ENCODE measurements around the gene UHRF1.

The UHRF1 gene

GRCh38 chr19:4909156-4909896 is at the start of gene UHRF1:
TSS of gene UHRF1 (plus strand) at chr19:4909501. CDS start at chr19:4910886, 1,385 bp downstream.
- H3K27ac ChIP-seq, result peak within 1 kb of the TSS; percentile 63
- peaks cover 5% of the 10 kb centered on the region for H3K4me1 ChIP-seq (ENCODE audit: low read depth, poor library complexity, severe bottlenecking)
- peak within 1 kb of the TSS; percentile 89 for H3K9ac ChIP-seq
- H3K36me3 ChIP-seq (ENCODE audit: insufficient read depth), result no peaks in the 10 kb centered on the region; the same call in 1 of the 2 replicates
- 0 out of 2 replicates have a peak, but pooled peaks cover 2% of the 10 kb centered on the region for H4K20me1 ChIP-seq (ENCODE audit: insufficient read depth)
- H2AFZ ChIP-seq (ENCODE audit: low read depth), result peak within 1 kb of the TSS; percentile 66
- TF ChIP-seq CTCF (conservative IDR thresholded peaks at IDR 0.05; ENCODE audit: low read depth, low read length), result no peak
- peaks cover 42% of the 10 kb centered on the region for H3K79me2 ChIP-seq (ENCODE audit: insufficient read depth, low read depth)
- no peaks in the 10 kb centered on the region for H3K27me3 ChIP-seq (ENCODE audit: insufficient read depth, low read depth)
- peak within 1 kb of the TSS; percentile 92 for H3K4me2 ChIP-seq
- no peak within 1 kb of the TSS for H3K4me3 ChIP-seq (IDR thresholded peaks at IDR 0.05; ENCODE audit: insufficient read depth, low read depth, low read length)

- H3K79me2 ChIP-seq (ENCODE audit: insufficient read depth, low read depth), result no peaks in the 10 kb centered on the region
- no peak overlapping the region for H3K9ac ChIP-seq
- H4K20me1 ChIP-seq (ENCODE audit: insufficient read depth), result no peaks in the 10 kb centered on the region
These were observed 49.6 kb upstream of the UHRF1 start for GRCh38 chr19:4859697-4860096.

GRCh38 chr19:4861147-4861546 is 48.2 kb upstream of the UHRF1 start:
- no peaks in the 10 kb centered on the region for H3K79me2 ChIP-seq (ENCODE audit: insufficient read depth, low read depth)
- H3K27me3 ChIP-seq (ENCODE audit: insufficient read depth, low read depth), result no peaks in the 10 kb centered on the region
- no peaks in the 10 kb centered on the region for H3K36me3 ChIP-seq (ENCODE audit: insufficient read depth)
- no peak overlapping the region for H3K27ac ChIP-seq
- no peak overlapping the region for H3K4me3 ChIP-seq (IDR thresholded peaks at IDR 0.05; ENCODE audit: insufficient read depth, low read depth, low read length)
- H3K9ac ChIP-seq, result no peak overlapping the region
- H2AFZ ChIP-seq (ENCODE audit: low read depth), result no peak overlapping the region
- no peaks in the 10 kb centered on the region for H4K20me1 ChIP-seq (ENCODE audit: insufficient read depth)
- H3K4me1 ChIP-seq (ENCODE audit: low read depth, poor library complexity, severe bottlenecking), result no peaks in the 10 kb centered on the region
- no peak overlapping the region for H3K4me2 ChIP-seq
- no peak for TF ChIP-seq CTCF (conservative IDR thresholded peaks at IDR 0.05; ENCODE audit: low read depth, low read length)

More at GRCh38 chr19:4859697-4860096, 49.6 kb upstream of the UHRF1 start:
- no peak for TF ChIP-seq CTCF (conservative IDR thresholded peaks at IDR 0.05; ENCODE audit: low read depth, low read length)
- Histone ChIP-seq H3K36me3 (ENCODE audit: insufficient read depth) (no peaks in the 10 kb centered on the region), H3K4me3 (IDR thresholded peaks at IDR 0.05; ENCODE audit: insufficient read depth, low read depth, low read length) (no peak overlapping the region), H3K27me3 (ENCODE audit: insufficient read depth, low read depth) (no peaks in the 10 kb centered on the region), H3K4me1 (ENCODE audit: low read depth, poor library complexity, severe bottlenecking) (no peaks in the 10 kb centered on the region), H3K27ac (no peak overlapping the region), H3K4me2 (no peak overlapping the region), H2AFZ (ENCODE audit: low read depth) (no peak overlapping the region)

GRCh38 chr19:4866595-4867424 is 42.5 kb upstream of the UHRF1 start:
- no peaks in the 10 kb centered on the region for H3K79me2 ChIP-seq (ENCODE audit: insufficient read depth, low read depth)
- peak overlapping the region; percentile 82 for H2AFZ ChIP-seq (ENCODE audit: low read depth)
- H3K4me3 ChIP-seq (IDR thresholded peaks at IDR 0.05; ENCODE audit: insufficient read depth, low read depth, low read length), result no peak overlapping the region
- H4K20me1 ChIP-seq (ENCODE audit: insufficient read depth), result no peaks in the 10 kb centered on the region
- H3K27ac ChIP-seq, result no peak overlapping the region
- peak overlapping the region; percentile 61; the same call in 1 of the 2 replicates for H3K9ac ChIP-seq
- H3K4me2 ChIP-seq, result peak overlapping the region; percentile 56
- no peaks in the 10 kb centered on the region for H3K36me3 ChIP-seq (ENCODE audit: insufficient read depth)
- no peak for TF ChIP-seq CTCF (conservative IDR thresholded peaks at IDR 0.05; ENCODE audit: low read depth, low read length)
- H3K27me3 ChIP-seq (ENCODE audit: insufficient read depth, low read depth), result no peaks in the 10 kb centered on the region; the same call in 1 of the 2 replicates
- no peaks in the 10 kb centered on the region for H3K4me1 ChIP-seq (ENCODE audit: low read depth, poor library complexity, severe bottlenecking)
